ENCODE measurements around the gene ZNF79. TPM values are rescaled to one million over a fixed set of nuclear protein-coding genes. Genes with fewer than 3 reads are reported as not detected.

ZNF79 gene
- total and polyA plus RNA-seq, 12 donors, result 5.5 to 16.5 (median 10.6) TPM

- no peaks in the 10 kb centered on the region for H3K4me1 ChIP-seq (replicated peaks in 1 of 2)
- no peaks in the 10 kb centered on the region for H3K9me3 ChIP-seq (replicated peaks in 1 of 3)
- intact Hi-C loops (cut with DNase I), result no loop called here
- TF ChIP-seq CTCF (IDR thresholded peaks at IDR 0.05), result no peak
- no peak for TF ChIP-seq POLR2A (IDR thresholded peaks at IDR 0.05)
- H3K36me3 ChIP-seq (replicated peaks in 1 of 2), result peaks cover 0 to 91% of the 10 kb centered on the region in 2 donors
- 81 to 91% (median 91%) methylated on average over 12 of the region's 12 CpGs for WGBS, 4 donors
- H3K27ac ChIP-seq, result no peak overlapping the region
- no peak overlapping the region for H3K4me3 ChIP-seq
- DNase-seq, result no peak
- H3K27me3 ChIP-seq, result no peaks in the 10 kb centered on the region
These were observed 13.5 kb downstream of the ZNF79 start for GRCh38 chr9:127437497-127438264.

- H3K9me3 ChIP-seq (replicated peaks in 1 of 3), result no peaks in the 10 kb centered on the region
- intact Hi-C loops (cut with DNase I), result no loop called here
- WGBS, 4 donors, result 94 to 96% (median 95%) methylated on average over 9 of the region's 9 CpGs
- H3K4me1 ChIP-seq (replicated peaks in 1 of 2), result no peaks in the 10 kb centered on the region
- no peak overlapping the region for H3K4me3 ChIP-seq
- TF ChIP-seq POLR2A (IDR thresholded peaks at IDR 0.05), result no peak
- no peak for TF ChIP-seq CTCF (IDR thresholded peaks at IDR 0.05)
- no peak overlapping the region for H3K27ac ChIP-seq
- no peak for DNase-seq
- H3K36me3 ChIP-seq (replicated peaks in 1 of 2), result peaks cover 0 to 89% of the 10 kb centered on the region in 2 donors
- H3K27me3 ChIP-seq, result no peaks in the 10 kb centered on the region
These were observed 14.2 kb downstream of the ZNF79 start for GRCh38 chr9:127438394-127438793.

GRCh38 chr9:127444283-127444920 lies 20.2 kb downstream of the ZNF79 start:
- no peak for DNase-seq
- no peak overlapping the region for H3K4me3 ChIP-seq
- 90 to 95% (median 93%) methylated on average over 12 to 17 of the region's 17 CpGs for WGBS, 4 donors
- H3K36me3 ChIP-seq (replicated peaks in 1 of 2), result peaks cover 0 to 84% of the 10 kb centered on the region in 2 donors
- peak overlapping the region in 1 of 5 donors; percentile 20 for H3K27ac ChIP-seq
- H3K4me1 ChIP-seq (replicated peaks in 1 of 2), result peaks cover 0 to 16% of the 10 kb centered on the region in 2 donors
- H3K9me3 ChIP-seq (replicated peaks in 1 of 3), result no peaks in the 10 kb centered on the region
- intact Hi-C loops (cut with DNase I), result no loop called here
- no peaks in the 10 kb centered on the region for H3K27me3 ChIP-seq
- TF ChIP-seq CTCF (IDR thresholded peaks at IDR 0.05), result no peak

- H3K36me3 ChIP-seq (replicated peaks in 1 of 2), result peaks cover 0 to 81% of the 10 kb centered on the region in 2 donors
- WGBS, 4 donors, result 91 to 94% (median 93%) methylated on average over 15 of the region's 15 CpGs
- intact Hi-C loops (cut with DNase I), result no loop called here
- H3K9me3 ChIP-seq (replicated peaks in 1 of 3), result no peaks in the 10 kb centered on the region
- no peak overlapping the region for H3K4me3 ChIP-seq
- TF ChIP-seq POLR2A (IDR thresholded peaks at IDR 0.05) (no peak), CTCF (IDR thresholded peaks at IDR 0.05) (no peak)
- H3K27ac ChIP-seq, result peak overlapping the region in 1 of 5 donors; percentile 32
- no peaks in the 10 kb centered on the region for H3K27me3 ChIP-seq
- peak in 2 of 7 donors; percentile 23 to 48 for DNase-seq
- H3K4me1 ChIP-seq (replicated peaks in 1 of 2), result peaks cover 6 to 24% of the 10 kb centered on the region in 2 donors
These were observed 21.0 kb downstream of the ZNF79 start for GRCh38 chr9:127444921-127445850.
